SK-N-MC (cell line): Measurements from ENCODE around the gene P4HA3.

ENCODE experiments used
- EZH2 ChIP-seq: fragments of 200-600 bp; sonication (generic); IDR thresholded peaks from one replicate; pipeline ENCODE4 v1.6.1; 2017; ENCODE audit warnings: antibody characterized with exemption
- POLR2AphosphoS5 ChIP-seq: IDR thresholded peaks from 2 replicates; pipeline ENCODE4 v1.6.1; 2012; ENCODE audit warnings: mild to moderate bottlenecking, low read depth, low read length, borderline replicate concordance

- TF ChIP-seq POLR2AphosphoS5 (no peak), EZH2 (no peak)
Observed at GRCh38 chr11:74238243-74238642, 73.2 kb downstream of the P4HA3 start.
